ENCODE measurements around the gene OR2T35.

- TF ChIP-seq TAF1 (IDR thresholded peaks at IDR 0.05; ENCODE audit: borderline replicate concordance, low read depth, low read length) (no peak), POLR2A (IDR thresholded peaks at IDR 0.05; ENCODE audit: low read depth, low read length) (no peak)
Measured at GRCh38 chr1:248613742-248614141, 31.3 kb downstream of the OR2T35 start.

Measured in GM12892 (cell line).